ENCODE measurements around the gene CUL2.
"Not testable (repeated sequence)": the region's sequence is repeated elsewhere in the genome, so short reads cannot be mapped to it uniquely, and the experiment has no call there.

The CUL2 gene

DNA sequence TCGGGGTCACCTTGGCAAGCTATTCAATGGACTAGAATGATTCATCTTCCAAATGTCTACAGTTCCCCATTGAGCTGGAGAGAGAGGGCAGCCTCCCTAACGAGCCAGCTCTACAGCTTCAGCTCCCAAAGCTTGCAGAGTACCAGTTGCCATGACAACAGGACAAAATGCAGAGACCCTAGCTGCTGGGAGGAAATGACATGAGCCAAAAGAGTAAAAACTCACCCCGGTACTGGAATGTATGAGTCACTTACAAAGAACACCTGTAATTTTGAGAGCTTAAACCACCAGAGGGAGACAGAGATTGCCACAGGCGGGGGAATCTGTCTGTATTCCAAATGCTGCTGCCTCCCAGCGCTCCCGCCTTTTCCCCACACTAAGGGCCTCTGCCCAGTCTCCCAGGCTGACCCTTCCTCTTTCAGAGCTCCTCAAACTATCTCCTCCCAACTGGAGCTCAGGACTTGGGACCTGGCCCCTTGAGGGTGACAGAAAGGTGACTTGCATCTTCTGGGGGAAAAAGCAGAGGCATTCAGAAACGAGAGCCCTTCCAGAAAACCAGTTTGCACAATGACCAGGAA, 95.5 kb downstream of the CUL2 start:
- no peaks in the 10 kb centered on the region for H3K36me3 Mint-ChIP-seq (ENCODE audit: low read depth)
- H3K27ac Mint-ChIP-seq: peak overlapping the region; percentile 60
- H3K9me3 Mint-ChIP-seq: no peaks in the 10 kb centered on the region
- H3K4me3 Mint-ChIP-seq: peak overlapping the region; percentile 21
- H3K27me3 Mint-ChIP-seq: no peaks in the 10 kb centered on the region
- ATAC-seq (peak; percentile 88), DNase-seq (peak; percentile 31)
- H3K4me1 Mint-ChIP-seq: peaks cover 17% of the 10 kb centered on the region

DNA sequence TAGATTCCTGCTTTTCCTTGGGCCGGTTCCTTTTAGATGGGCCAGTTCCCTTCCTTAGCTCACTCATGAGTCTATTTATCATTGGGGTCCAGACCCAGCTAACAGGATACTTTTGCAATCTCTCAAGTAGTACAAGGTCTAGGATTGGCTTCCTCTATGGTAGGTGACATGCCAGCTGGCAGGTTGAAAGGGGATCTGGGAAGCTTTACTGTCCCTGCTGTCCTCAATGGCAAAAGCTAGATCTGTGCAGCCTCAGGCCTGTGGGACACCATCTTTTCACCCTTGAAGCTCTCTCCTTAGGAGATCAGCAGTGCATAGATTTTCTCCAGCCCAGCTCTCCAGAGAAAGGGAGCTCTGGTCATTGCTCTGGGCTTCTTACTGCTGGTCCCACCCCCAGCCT, 96.4 kb downstream of the CUL2 start:
- no peaks in the 10 kb centered on the region for H3K36me3 Mint-ChIP-seq (ENCODE audit: low read depth)
- no peak for DNase-seq
- ATAC-seq: no peak
- H3K9me3 Mint-ChIP-seq: no peaks in the 10 kb centered on the region
- no peak overlapping the region for H3K4me3 Mint-ChIP-seq
- H3K4me1 Mint-ChIP-seq: peaks cover 17% of the 10 kb centered on the region
- no peaks in the 10 kb centered on the region for H3K27me3 Mint-ChIP-seq
- H3K27ac Mint-ChIP-seq: no peak overlapping the region

- not testable (repeated sequence) for DNase-seq, H3K27ac Mint-ChIP-seq
- H3K4me1 Mint-ChIP-seq: peaks cover 17% of the 10 kb centered on the region
These were observed 99.0 kb downstream of the CUL2 start for GRCh38 chr10:34991117-34991516.

GRCh38 chr10:34988397-34989067, 101.6 kb downstream of the CUL2 start:
- DNase-seq: no peak
- no peak for ATAC-seq
- peaks cover 10% of the 10 kb centered on the region for H3K9me3 Mint-ChIP-seq
- no peaks in the 10 kb centered on the region for H3K4me1 Mint-ChIP-seq
- H3K36me3 Mint-ChIP-seq (ENCODE audit: low read depth): peaks cover 2% of the 10 kb centered on the region
- no peak overlapping the region for H3K27ac Mint-ChIP-seq
- H3K4me3 Mint-ChIP-seq: no peak overlapping the region
- H3K27me3 Mint-ChIP-seq: no peaks in the 10 kb centered on the region

More at GRCh38 chr10:34991117-34991516, 99.0 kb downstream of the CUL2 start:
- not testable (repeated sequence) for ATAC-seq; H3K9me3 Mint-ChIP-seq; H3K36me3 Mint-ChIP-seq (ENCODE audit: low read depth); H3K27me3 Mint-ChIP-seq; H3K4me3 Mint-ChIP-seq

- ATAC-seq (no peak), DNase-seq (no peak)
- Mint-ChIP-seq H3K27ac (no peak overlapping the region), H3K27me3 (peaks cover 3% of the 10 kb centered on the region), H3K36me3 (ENCODE audit: low read depth) (peaks cover 2% of the 10 kb centered on the region), H3K4me3 (no peak overlapping the region), H3K4me1 (no peaks in the 10 kb centered on the region), H3K9me3 (peaks cover 10% of the 10 kb centered on the region)
These were observed 104.3 kb downstream of the CUL2 start for GRCh38 chr10:34985823-34986222.

DNA sequence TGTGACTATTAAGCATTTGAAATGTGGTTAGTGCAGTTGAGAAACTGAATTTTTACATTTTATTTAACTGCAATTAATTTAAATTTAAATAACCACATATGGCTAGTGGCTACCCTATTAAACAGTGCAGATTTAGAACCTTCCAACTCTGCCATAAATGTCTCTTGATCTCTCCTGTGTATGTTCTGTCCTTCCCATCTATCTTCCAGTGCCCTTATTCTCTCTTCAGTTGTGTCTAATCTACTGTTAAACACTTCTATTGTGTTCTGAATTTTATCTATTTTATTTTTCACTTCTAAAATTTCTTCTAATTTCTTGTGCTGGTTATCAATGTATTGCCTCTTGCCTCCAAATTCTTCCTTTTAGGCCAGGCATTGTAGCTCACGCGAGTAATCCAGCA, 105.0 kb downstream of the CUL2 start:
- H3K4me3 Mint-ChIP-seq: no peak overlapping the region

DNA sequence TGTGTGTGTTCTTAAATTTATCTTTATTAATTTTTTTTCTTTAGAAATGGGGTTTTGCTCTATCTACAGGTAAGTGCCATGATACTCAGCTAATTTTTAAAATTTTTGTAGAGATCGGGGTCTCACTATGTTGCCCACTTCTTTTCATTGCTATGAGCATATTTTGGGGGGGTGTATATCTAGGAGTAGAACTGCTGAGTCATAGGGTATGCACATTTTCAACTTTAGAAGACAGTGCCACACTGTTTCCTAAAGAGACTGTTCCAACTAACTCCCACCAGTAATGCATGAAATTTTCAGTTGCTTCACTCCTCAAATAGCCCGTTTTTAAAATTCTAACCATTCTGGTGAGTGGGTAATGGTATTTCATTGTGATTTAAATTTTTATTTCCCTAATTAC, 108.3 kb downstream of the CUL2 start:
- Mint-ChIP-seq H3K4me1 (no peaks in the 10 kb centered on the region), H3K27ac (no peak overlapping the region), H3K9me3 (peaks cover 10% of the 10 kb centered on the region), H3K4me3 (no peak overlapping the region), H3K36me3 (ENCODE audit: low read depth) (peaks cover 2% of the 10 kb centered on the region), H3K27me3 (peaks cover 3% of the 10 kb centered on the region)
- no peak for ATAC-seq
- DNase-seq: no peak

More for the DNA sequence above, 105.0 kb downstream of the CUL2 start:
- peaks cover 10% of the 10 kb centered on the region for H3K9me3 Mint-ChIP-seq
- H3K27me3 Mint-ChIP-seq: peaks cover 3% of the 10 kb centered on the region
- no peaks in the 10 kb centered on the region for H3K4me1 Mint-ChIP-seq
- ATAC-seq (no peak), DNase-seq (no peak)
- peaks cover 2% of the 10 kb centered on the region for H3K36me3 Mint-ChIP-seq (ENCODE audit: low read depth)
- no peak overlapping the region for H3K27ac Mint-ChIP-seq

- DNase-seq (no peak), ATAC-seq (no peak)
- Mint-ChIP-seq H3K4me1 (peaks cover 3% of the 10 kb centered on the region), H3K36me3 (ENCODE audit: low read depth) (no peaks in the 10 kb centered on the region), H3K27me3 (peaks cover 3% of the 10 kb centered on the region), H3K4me3 (no peak overlapping the region), H3K9me3 (peaks cover 11% of the 10 kb centered on the region), H3K27ac (no peak overlapping the region)
These were observed 110.2 kb downstream of the CUL2 start for GRCh38 chr10:34979938-34980337.

GRCh38 chr10:34978080-34978479, 112.1 kb downstream of the CUL2 start:
- DNase-seq (no peak), ATAC-seq (no peak)
- peaks cover 3% of the 10 kb centered on the region for H3K27me3 Mint-ChIP-seq
- no peak overlapping the region for H3K4me3 Mint-ChIP-seq
- H3K9me3 Mint-ChIP-seq: peaks cover 13% of the 10 kb centered on the region
- H3K4me1 Mint-ChIP-seq: peaks cover 3% of the 10 kb centered on the region
- no peaks in the 10 kb centered on the region for H3K36me3 Mint-ChIP-seq (ENCODE audit: low read depth)
- H3K27ac Mint-ChIP-seq: no peak overlapping the region

- not testable (repeated sequence) for H3K36me3 Mint-ChIP-seq (ENCODE audit: low read depth); H3K4me1 Mint-ChIP-seq; H3K27ac Mint-ChIP-seq; ATAC-seq; DNase-seq; H3K4me3 Mint-ChIP-seq; H3K27me3 Mint-ChIP-seq
- peaks cover 13% of the 10 kb centered on the region for H3K9me3 Mint-ChIP-seq
These were observed 113.7 kb downstream of the CUL2 start for GRCh38 chr10:34976380-34976910.

- H3K9me3 Mint-ChIP-seq: peaks cover 13% of the 10 kb centered on the region
- H3K36me3 Mint-ChIP-seq (ENCODE audit: low read depth); H3K27ac Mint-ChIP-seq; ATAC-seq; H3K4me3 Mint-ChIP-seq; DNase-seq; H3K27me3 Mint-ChIP-seq; H3K4me1 Mint-ChIP-seq: not testable (repeated sequence)
These were observed 115.6 kb downstream of the CUL2 start for GRCh38 chr10:34974364-34975065.

GRCh38 chr10:34973757-34974156, 116.4 kb downstream of the CUL2 start:
- ATAC-seq; H3K36me3 Mint-ChIP-seq (ENCODE audit: low read depth); DNase-seq; H3K27ac Mint-ChIP-seq; H3K4me1 Mint-ChIP-seq; H3K27me3 Mint-ChIP-seq; H3K4me3 Mint-ChIP-seq: not testable (repeated sequence)
- H3K9me3 Mint-ChIP-seq: peaks cover 13% of the 10 kb centered on the region

DNA sequence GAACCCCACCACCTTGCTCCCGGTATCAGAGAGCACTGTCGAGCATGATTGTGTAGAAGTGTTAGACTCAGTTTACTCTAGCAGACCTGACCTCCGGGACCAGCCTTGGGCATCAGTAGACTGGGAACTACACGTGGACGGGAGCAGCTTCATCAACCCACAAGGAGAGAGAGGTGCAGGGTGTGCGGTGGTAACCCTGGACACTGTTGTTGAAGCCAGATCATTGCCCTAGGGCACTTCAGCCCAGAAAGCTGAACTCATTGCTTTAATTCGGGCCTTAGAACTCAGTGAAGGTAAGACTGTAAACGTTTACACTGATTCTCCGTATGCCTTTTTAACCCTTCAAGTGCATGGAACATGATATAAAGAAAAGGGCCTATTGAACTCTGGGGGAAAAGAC, 117.0 kb downstream of the CUL2 start:
- H3K4me1 Mint-ChIP-seq; DNase-seq; H3K36me3 Mint-ChIP-seq (ENCODE audit: low read depth); H3K27me3 Mint-ChIP-seq; H3K27ac Mint-ChIP-seq; H3K4me3 Mint-ChIP-seq; ATAC-seq: not testable (repeated sequence)
- peaks cover 13% of the 10 kb centered on the region for H3K9me3 Mint-ChIP-seq

- not testable (repeated sequence) for H3K4me1 Mint-ChIP-seq; ATAC-seq; H3K27me3 Mint-ChIP-seq; DNase-seq; H3K27ac Mint-ChIP-seq; H3K36me3 Mint-ChIP-seq (ENCODE audit: low read depth); H3K4me3 Mint-ChIP-seq
- H3K9me3 Mint-ChIP-seq: peaks cover 13% of the 10 kb centered on the region
These were observed 117.5 kb downstream of the CUL2 start for GRCh38 chr10:34972591-34972990.

Data from activated naive CD8-positive, alpha-beta T cell treated with anti-CD3 and anti-CD28 coated beads, Interleukin-2, amount 50 U/mL, for 24 hours (primary cell).